Hepatic stellate cell (primary cell): ENCODE results near the gene CRYGN.

Source experiments
- DNase-seq: peaks from one replicate; pipeline ENCODE4 v3.0.0; 2011; ENCODE audit warnings: low spot score

CRYGN gene

GRCh38 chr7:151459726-151460473 lies 20.0 kb upstream of the CRYGN start:
- peak; percentile 83 for DNase-seq

GRCh38 chr7:151457534-151457933 lies 17.6 kb upstream of the CRYGN start:
- no peak for DNase-seq

GRCh38 chr7:151456782-151457181 lies 16.8 kb upstream of the CRYGN start:
- DNase-seq, result no peak

GRCh38 chr7:151456276-151456675 lies 16.3 kb upstream of the CRYGN start:
- no peak for DNase-seq

- no peak for DNase-seq
Observed at GRCh38 chr7:151455690-151456089, 15.7 kb upstream of the CRYGN start.

- no peak for DNase-seq
Observed at GRCh38 chr7:151454932-151455530, 15.1 kb upstream of the CRYGN start.

- DNase-seq, result no peak
Observed at GRCh38 chr7:151454305-151454704, 14.4 kb upstream of the CRYGN start.

- DNase-seq, result no peak
Observed at GRCh38 chr7:151453326-151453791, 13.4 kb upstream of the CRYGN start.

- DNase-seq, result no peak
Observed at GRCh38 chr7:151452680-151453325, 12.9 kb upstream of the CRYGN start.

- no peak for DNase-seq
Observed at GRCh38 chr7:151451626-151452571, 12.0 kb upstream of the CRYGN start.

- no peak for DNase-seq
Observed at GRCh38 chr7:151451156-151451555, 11.2 kb upstream of the CRYGN start.

- no peak for DNase-seq
Observed at GRCh38 chr7:151449990-151450389, 10.0 kb upstream of the CRYGN start.

- peak; percentile 90 for DNase-seq
Observed at GRCh38 chr7:151448261-151449252, 8.6 kb upstream of the CRYGN start.

- DNase-seq, result no peak
Observed at GRCh38 chr7:151447901-151448260, 7.9 kb upstream of the CRYGN start.

- DNase-seq, result no peak
Observed at GRCh38 chr7:151447312-151447711, 7.4 kb upstream of the CRYGN start.

- DNase-seq, result no peak
Observed at GRCh38 chr7:151446412-151446811, 6.5 kb upstream of the CRYGN start.

GRCh38 chr7:151444632-151445031 lies 4.7 kb upstream of the CRYGN start:
- no peak for DNase-seq

GRCh38 chr7:151442776-151443496 lies 3.0 kb upstream of the CRYGN start:
- DNase-seq, result no peak

GRCh38 chr7:151440799-151441445 lies 981 bp upstream of the CRYGN start:
- DNase-seq, result no peak
